Measurements from ENCODE around the gene GOLIM4.
A peak's percentile ranks its signal among the peaks of the same experiment; 100 is the strongest.

DNA sequence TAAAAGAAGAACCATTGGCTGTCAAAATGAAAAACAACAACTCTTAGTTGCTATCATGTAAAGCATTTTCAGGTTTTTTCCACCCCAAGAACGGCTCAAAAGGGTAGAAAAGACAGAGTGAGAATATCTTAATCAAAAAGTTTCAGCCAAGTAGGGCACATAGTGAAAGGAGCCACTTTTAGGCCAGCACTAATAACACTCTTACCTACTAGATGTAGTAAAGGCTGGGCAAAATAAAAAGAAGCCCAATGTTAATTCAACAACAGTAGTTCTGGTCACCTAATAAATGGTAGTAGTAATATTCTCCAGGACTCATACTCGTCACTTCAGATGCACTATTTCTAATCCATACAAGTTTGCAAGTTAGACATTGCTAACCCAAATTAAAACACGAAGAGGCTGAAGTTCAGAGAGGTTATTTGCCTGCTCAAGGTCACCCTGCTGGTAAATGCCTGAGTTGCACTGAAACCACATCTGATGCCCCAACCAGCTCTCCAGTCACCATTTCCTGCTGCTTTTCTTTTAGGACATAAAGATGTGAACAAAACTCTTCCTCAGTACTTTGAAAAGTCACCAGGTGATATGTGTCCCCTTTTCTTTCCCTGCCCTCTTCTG lies 7.5 kb downstream of the GOLIM4 start:
- peak; percentile 32 for TF ChIP-seq CTCF (conservative IDR thresholded peaks at IDR 0.05 in 1 of 2, IDR thresholded peaks at IDR 0.05 in 1 of 2; ENCODE audit: extremely low read depth in 1 of 2, insufficient read depth in 1 of 2, low read depth in 1 of 2, low read length in 2 of 2)
- TF ChIP-seq EZH2 (IDR thresholded peaks at IDR 0.05; ENCODE audit: borderline replicate concordance, low read length) = no peak
